Measurements from ENCODE around the gene EYS.

GRCh38 chr6:64860203-64860602 lies 846.8 kb downstream of the EYS start:
- TF ChIP-seq CTCF (conservative IDR thresholded peaks at IDR 0.05; ENCODE audit: low read length) (no peak), EZH2phosphoT487 (IDR thresholded peaks at IDR 0.05; ENCODE audit: borderline replicate concordance) (no peak)

Measured in Loucy (cell line).